HG03442 (cell line): ENCODE data around the gene UVSSA.
"Not testable (repeated sequence)": the region's sequence is repeated elsewhere in the genome, so short reads cannot be mapped to it uniquely, and the experiment has no call there.

ENCODE experiments used
- ATAC-seq: cut with Tn5 transposase; IDR thresholded peaks from one replicate; pipeline ENCODE4 v1.9.1; 2021; ENCODE audit warnings: mild to moderate bottlenecking, moderate library complexity; ENCODE audit not compliant: unreplicated experiment

The UVSSA gene

DNA sequence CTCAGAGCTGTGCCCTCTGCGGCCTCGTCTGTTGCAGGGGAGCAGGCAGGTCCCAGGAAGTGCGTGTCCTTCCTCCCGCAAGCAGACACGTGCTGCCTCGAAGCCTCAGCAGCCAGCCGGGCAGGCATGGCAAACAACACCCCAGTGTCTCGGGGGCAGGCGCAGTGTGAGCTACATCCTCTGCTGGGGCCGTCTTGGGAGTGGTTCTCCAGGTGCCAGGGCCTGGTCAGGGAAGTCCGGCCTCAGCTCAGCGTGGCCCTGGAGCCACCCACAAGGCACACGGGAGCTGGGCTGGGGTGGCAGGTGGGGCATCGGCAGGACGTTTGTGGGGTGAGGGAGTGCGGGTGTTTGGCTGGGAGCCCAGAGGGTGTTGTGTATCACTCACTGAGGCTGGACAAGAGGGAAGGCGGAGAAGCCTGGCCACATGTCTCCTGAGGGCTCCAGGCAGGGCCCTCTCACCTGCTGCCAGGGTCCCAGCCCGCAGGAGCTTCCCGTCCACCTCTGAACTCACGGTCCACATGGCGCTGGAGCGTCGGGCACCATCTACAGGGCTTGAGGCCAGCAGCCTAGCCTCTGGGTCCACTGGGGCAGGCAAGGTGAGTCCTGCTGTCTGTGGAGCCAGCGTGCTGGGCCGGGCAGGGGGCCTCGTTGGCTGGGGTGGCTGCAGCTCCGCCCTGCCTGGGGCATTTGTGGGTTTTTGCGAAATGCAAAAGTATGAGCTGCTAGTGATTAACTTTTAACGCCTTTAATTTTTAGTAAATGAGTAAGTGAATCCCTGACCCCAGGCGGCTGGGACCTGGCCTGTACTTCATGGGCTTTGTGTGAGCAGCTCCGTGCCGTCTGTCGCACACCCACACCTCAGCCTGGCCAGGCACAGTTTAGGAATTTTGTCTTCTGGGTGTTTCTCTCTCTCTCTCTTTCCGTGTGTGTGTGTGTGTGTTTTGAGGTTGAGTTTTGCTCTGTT, 17.3 kb upstream of the UVSSA start:
- ATAC-seq: no peak

GRCh38 chr4:1330761-1331590, 16.0 kb upstream of the UVSSA start:
- ATAC-seq: no peak

- ATAC-seq: no peak
Observed at GRCh38 chr4:1331591-1332353, 15.2 kb upstream of the UVSSA start.

GRCh38 chr4:1332686-1333085, 14.3 kb upstream of the UVSSA start:
- ATAC-seq: no peak

- no peak for ATAC-seq
Observed at GRCh38 chr4:1333256-1333655, 13.8 kb upstream of the UVSSA start.

DNA sequence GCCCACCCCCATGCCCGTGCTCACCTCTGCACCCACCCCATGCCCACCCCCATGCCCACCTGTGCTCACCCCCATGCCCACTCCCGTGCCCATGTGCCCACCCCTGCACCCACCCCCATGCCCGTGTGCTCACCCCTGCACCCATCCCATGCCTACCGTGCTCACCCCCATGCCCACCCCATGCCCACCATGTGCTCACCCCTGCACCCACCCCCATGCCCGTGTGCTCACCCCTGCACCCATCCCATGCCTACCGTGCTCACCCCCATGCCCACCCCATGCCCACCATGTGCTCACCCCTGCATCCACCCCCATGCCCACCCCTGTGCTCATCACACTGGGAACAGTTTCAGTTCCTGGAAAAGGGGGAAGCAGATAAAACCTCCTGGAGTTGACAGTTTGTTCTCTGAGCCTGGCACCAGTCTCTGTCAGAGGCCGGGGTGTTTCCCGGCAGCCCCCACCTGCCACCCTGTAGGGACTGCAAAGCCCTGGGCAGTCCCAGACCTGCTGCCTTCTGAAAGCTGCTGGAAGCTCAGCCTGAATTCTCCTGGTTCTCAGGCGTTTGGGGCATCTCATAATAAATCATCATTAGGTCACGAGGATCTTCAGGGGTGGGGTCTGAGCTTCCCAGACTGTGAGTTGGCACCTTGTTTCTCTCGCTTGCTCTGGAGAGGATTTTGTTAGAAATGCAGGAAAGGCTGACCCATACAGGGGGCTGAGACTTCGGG, 13.0 kb upstream of the UVSSA start:
- not testable (repeated sequence) for ATAC-seq

- ATAC-seq: no peak
Observed at GRCh38 chr4:1334579-1334895, 12.5 kb upstream of the UVSSA start.

GRCh38 chr4:1335193-1335883, 11.7 kb upstream of the UVSSA start:
- not testable (repeated sequence) for ATAC-seq

- no peak for ATAC-seq
Observed at GRCh38 chr4:1336088-1336491, 10.9 kb upstream of the UVSSA start.

DNA sequence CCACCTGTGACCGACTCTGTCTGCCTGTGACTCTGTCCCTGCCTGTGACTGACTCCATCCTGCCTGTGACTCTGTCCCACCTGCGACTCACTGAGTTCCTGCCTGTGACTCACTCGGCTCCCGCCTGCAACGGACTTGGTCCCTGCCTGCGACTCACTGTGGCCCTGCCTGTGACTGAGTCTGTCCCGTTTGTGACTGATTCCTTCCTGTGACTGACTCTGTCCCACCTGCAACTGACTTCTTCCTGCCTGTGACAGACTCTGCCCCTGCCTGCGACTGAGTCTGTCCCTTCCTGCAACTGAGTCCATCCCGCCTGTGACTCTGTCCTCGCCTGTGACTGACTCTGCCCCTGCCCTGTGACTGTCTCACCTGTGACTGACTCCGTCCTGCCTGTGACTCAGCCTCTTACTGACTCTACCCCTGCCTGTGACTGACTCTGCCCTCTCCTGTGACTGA, 9.6 kb upstream of the UVSSA start:
- no peak for ATAC-seq

DNA sequence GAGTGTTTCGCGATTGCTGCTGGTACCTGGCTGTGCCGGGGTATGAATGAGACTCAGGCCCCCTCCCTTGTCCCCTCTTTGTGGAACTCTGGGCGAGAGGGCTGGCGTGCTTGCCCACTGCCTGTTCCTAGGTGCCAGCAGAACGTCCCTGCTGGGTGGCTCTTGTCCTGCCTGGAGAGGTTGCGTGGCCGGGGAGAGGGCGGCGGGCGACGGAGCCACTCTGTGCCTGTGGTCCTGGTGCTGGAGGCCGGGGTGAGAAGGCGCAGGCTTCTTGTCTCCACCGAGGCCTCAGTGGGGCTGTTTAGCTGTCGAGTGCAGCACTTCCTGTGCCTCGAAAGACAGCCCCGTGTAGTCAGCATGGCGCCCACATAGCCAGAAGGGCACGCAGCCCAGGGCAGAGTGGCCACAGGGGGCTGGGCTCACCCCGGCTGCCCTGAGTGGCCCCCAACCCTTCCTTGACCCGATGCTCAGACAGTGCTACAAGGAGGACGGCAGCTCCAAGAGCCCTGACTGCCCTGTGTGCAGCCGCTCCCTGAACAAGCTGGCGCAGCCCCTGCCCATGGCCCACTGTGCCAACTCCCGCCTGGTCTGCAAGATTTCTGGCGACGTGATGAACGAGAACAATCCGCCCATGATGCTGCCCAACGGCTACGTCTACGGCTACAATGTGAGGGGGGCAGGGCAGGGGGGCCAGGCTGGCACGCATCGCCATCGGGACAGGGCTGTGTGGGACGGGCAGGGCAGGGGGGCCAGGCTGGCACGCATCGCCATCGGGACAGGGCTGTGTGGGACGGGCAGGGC, 8.9 kb upstream of the UVSSA start:
- ATAC-seq: no peak

DNA sequence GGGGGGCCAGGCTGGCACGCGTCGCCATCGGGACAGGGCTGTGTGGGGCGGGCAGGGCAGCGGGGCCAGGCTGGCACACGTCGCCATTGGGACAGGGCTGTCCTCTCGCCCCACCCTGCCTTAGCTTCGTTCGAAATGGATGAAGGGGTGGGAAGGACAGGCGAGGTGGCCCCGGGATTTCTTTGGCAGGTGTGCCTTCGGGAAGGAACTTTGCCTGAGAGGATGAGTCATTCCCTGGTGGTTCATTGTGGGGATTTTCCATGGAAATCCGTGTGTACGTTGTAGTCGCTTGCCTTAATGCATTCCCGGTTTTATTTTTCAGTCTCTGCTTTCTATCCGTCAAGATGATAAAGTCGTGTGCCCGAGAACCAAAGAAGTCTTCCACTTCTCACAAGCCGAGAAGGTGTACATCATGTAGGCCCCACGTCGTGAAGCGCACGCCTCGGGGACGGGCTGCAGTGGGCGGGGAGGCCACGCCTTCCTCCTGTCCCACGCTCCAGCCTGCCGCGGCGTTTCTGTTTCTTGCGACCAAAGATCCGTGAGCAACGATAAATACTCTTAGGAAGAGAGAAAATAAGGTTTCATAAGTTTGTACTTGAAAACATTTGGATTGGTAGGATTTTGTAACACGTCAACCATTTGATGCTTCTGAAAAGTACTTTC, 8.1 kb upstream of the UVSSA start:
- no peak for ATAC-seq

DNA sequence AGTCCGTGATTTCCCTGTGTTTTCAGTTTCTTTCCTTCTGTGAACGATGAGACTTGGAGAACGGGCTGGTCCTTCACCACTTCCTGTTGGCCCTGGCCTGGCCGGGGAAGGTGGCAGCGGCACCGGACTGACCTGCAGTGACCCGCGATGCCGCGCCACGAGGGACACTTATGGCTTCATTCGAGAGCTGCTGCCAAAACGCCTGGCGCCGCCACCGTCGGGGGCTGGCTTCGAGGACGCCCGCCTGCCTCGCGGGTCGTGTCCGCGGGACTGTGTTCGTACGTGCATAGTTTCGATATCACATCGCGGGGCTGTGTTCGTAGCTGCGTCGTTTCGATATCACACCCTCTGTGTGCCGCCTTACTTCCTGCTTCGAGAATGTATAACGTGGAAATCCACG, 7.5 kb upstream of the UVSSA start:
- no peak for ATAC-seq

DNA sequence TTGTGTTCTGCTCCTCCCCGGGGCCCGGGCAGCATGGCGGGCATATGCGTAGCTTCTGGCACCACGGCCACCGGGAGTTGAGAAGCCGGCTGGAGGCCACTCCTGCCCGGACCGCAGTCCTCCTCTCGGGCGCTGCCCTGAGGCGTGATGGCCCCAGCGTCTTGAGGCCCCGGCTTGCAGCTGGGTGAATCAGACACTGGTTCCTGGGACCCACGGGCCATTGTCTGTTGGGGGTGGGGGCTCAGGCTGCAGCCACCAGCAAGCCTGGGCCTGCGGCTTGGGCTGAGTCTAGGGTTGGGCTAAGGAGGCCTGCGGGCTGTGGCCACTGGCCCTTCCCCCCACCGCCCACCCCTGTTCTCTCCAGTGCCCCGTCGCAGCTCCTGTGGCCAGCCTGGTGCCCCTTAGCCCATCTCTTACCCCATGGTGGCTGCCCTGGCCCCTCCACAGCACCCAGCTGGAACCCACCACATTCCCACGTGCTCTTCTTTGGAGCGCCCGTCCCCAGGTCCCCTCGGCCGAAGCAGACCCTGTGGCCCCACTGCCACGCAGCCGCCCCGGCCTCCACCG, 6.7 kb upstream of the UVSSA start:
- no peak for ATAC-seq

- no peak for ATAC-seq
Observed at GRCh38 chr4:1340861-1341260, 6.1 kb upstream of the UVSSA start.

DNA sequence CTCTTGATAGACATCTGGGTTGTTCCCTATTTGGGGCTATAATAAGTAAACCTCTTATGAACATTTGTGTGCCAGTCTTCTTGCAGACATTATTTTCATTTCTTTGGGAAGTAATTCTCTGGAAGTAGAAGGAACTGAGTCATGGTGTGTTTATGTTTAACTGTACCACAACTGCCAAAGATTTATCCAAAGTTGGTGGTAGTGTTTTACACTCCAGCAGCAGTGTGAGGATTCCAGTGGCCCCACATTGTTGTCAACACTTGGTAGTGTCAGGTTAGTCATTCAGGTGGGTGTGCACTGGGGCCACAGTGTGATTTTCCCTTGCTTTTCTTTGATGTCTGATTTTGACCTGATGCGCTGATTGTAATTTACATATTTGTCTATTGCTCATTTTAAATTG, 5.0 kb upstream of the UVSSA start:
- no peak for ATAC-seq

- ATAC-seq: no peak
Observed at GRCh38 chr4:1344696-1345095, 2.3 kb upstream of the UVSSA start.
